HepG2 (cell line): Measurements from ENCODE around the gene ZFX. TPM values are rescaled to one million over a fixed set of nuclear protein-coding genes. Genes with fewer than 3 reads are reported as not detected.

ENCODE experiments used
- GATA4 ChIP-seq: sonication (generic); IDR thresholded peaks from 2 replicates; pipeline ENCODE4 v1.6.1; 2016; ENCODE audit warnings: antibody characterized with exemption, low read depth, borderline replicate concordance
- GTF2F1 ChIP-seq: fragments of 150-350 bp; IDR thresholded peaks from 2 replicates; pipeline ENCODE4 v1.6.1; 2014; ENCODE audit warnings: low read length
- HOXA9 ChIP-seq: sonication (generic); formaldehyde crosslinking; IDR thresholded peaks from 2 replicates; pipeline ENCODE4 v1.8.1; 2022; ENCODE audit warnings: missing genetic modification reagents, mild to moderate bottlenecking, moderate library complexity, borderline replicate concordance
- RORA ChIP-seq: sonication (generic); formaldehyde crosslinking; IDR thresholded peaks from 2 replicates; pipeline ENCODE4 v1.5.0; 2020; ENCODE audit warnings: mild to moderate bottlenecking, missing genetic modification reagents, moderate library complexity
- SIX4 ChIP-seq: sonication (generic); formaldehyde crosslinking; IDR thresholded peaks from 2 replicates; pipeline ENCODE4 v1.4.0; 2020; ENCODE audit warnings: missing genetic modification reagents
- SMAD9 ChIP-seq: sonication (generic); formaldehyde crosslinking; IDR thresholded peaks from 2 replicates; pipeline ENCODE4 v1.5.1; 2020; ENCODE audit warnings: mild to moderate bottlenecking, missing genetic modification reagents
- SNAI1 ChIP-seq: sonication (generic); formaldehyde crosslinking; IDR thresholded peaks from 2 replicates; pipeline ENCODE4 v1.5.0; 2020; ENCODE audit warnings: mild to moderate bottlenecking, missing genetic modification reagents, borderline replicate concordance
- STAT5B ChIP-seq: sonication (generic); formaldehyde crosslinking; IDR thresholded peaks from 2 replicates; pipeline ENCODE4 v1.4.0; 2020; ENCODE audit warnings: missing genetic modification reagents
- TRIM24 ChIP-seq: sonication (generic); formaldehyde crosslinking; IDR thresholded peaks from 2 replicates; pipeline ENCODE4 v1.8.0; 2022; ENCODE audit warnings: mild to moderate bottlenecking, missing genetic modification reagents
- ZNF17 ChIP-seq: sonication (generic); formaldehyde crosslinking; IDR thresholded peaks from 2 replicates; pipeline ENCODE4 v1.5.0; 2020; ENCODE audit warnings: mild to moderate bottlenecking, missing genetic modification reagents
- ZNF30 ChIP-seq: sonication (generic); formaldehyde crosslinking; IDR thresholded peaks from 2 replicates; pipeline ENCODE4 v1.5.0; 2020; ENCODE audit warnings: mild to moderate bottlenecking, missing genetic modification reagents
- ZNF563 ChIP-seq: sonication (generic); formaldehyde crosslinking; IDR thresholded peaks from 2 replicates; pipeline ENCODE4 v1.8.0; 2022; ENCODE audit warnings: mild to moderate bottlenecking, moderate library complexity, missing genetic modification reagents
- ZNF607 ChIP-seq: sonication (generic); formaldehyde crosslinking; IDR thresholded peaks from 2 replicates; pipeline ENCODE4 v1.5.1; 2020; ENCODE audit warnings: missing genetic modification reagents, mild to moderate bottlenecking, borderline replicate concordance
- ZNF816 ChIP-seq: sonication (generic); formaldehyde crosslinking; IDR thresholded peaks from 2 replicates; pipeline ENCODE4 v1.8.0; 2022; ENCODE audit warnings: missing genetic modification reagents, mild to moderate bottlenecking, borderline replicate concordance
- polyA plus RNA-seq, 8 experiments: library from polyadenylated mRNA; depleted of rRNA in 3 of 8; stranded (reverse) in 7 of 8; unstranded in 1 of 8; fragments of >200 nt; fragmentation: Illumina TruSeq in 4 of 8; extraction: Trizol in 4 of 8; gene quantifications; 2 replicates each; pipeline versions ENCODE4 v1.2.1 to v1.2.3, GENCODE V29; 2011 to 2016; ENCODE audit warnings: low read depth in 4 of 8, missing spikeins in 1 of 8, mixed read lengths in 1 of 8; ENCODE audit not compliant: insufficient read depth in 1 of 8
- total RNA-seq, 5 experiments: library from RNA; depleted of rRNA; stranded (reverse); fragments of >200 nt; fragmentation: Illumina TruSeq; extraction: Trizol; gene quantifications; 2 replicates each; pipeline ENCODE4 v1.2.3, GENCODE V29; 2016; ENCODE audit warnings: low read depth in 1 of 5
- TF ChIP-seq, protein P1 (sequence below), 2 experiments: sonication (generic) in 1 of 2; formaldehyde crosslinking in 1 of 2; IDR thresholded peaks; 2 replicates each; pipeline versions ENCODE4 v1.5.1 to v1.6.1; 2011 to 2020; ENCODE audit warnings: borderline replicate concordance in 1 of 2, low read depth in 1 of 2, low read length in 1 of 2, mild to moderate bottlenecking in 1 of 2, missing genetic modification reagents in 1 of 2, moderate library complexity in 1 of 2
- TF ChIP-seq, protein P2 (sequence below): sonication (generic); formaldehyde crosslinking; IDR thresholded peaks from 2 replicates; pipeline ENCODE4 v1.8.0; 2023; ENCODE audit warnings: mild to moderate bottlenecking, missing genetic modification reagents
- TF ChIP-seq, protein P3 (sequence below): IDR thresholded peaks from 2 replicates; pipeline ENCODE4 v1.6.1; 2012; ENCODE audit warnings: low read length, improper control_type of control experiment
- TF ChIP-seq, protein P4 (sequence below): sonication (generic); formaldehyde crosslinking; IDR thresholded peaks from 2 replicates; pipeline ENCODE4 v1.4.0; 2020; ENCODE audit warnings: missing genetic modification reagents
- TF ChIP-seq, protein P5 (sequence below): sonication (generic); formaldehyde crosslinking; conservative IDR thresholded peaks from 2 replicates; pipeline ENCODE4 v1.4.0; 2020; ENCODE audit warnings: missing genetic modification reagents

ZFX gene
- total and polyA plus RNA-seq, 2 of the 13 experiments (the other 11 are each of a cell fraction or from before 2014, with no cell fraction given), result 13.8 to 37.3 TPM

DNA sequence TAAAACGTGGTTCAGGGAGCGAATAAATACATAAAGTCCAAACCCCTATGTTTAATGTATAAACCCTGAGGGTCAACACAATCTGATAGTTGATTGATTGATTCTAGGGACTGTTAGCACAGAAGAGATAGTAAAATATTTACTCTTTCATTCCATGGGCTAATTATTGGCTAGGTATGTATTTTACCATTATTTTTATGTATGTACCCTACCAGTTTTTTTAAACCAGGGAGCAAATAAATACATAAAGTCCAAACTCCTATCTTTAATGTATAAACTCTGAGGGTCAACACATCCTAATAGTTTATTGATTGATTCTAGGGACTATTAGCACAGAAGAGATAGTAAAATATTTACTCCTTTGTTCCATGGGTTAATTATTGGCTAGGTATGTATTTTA, 40.0 kb downstream of the ZFX start (continued):
- TF ChIP-seq, protein P1, sequence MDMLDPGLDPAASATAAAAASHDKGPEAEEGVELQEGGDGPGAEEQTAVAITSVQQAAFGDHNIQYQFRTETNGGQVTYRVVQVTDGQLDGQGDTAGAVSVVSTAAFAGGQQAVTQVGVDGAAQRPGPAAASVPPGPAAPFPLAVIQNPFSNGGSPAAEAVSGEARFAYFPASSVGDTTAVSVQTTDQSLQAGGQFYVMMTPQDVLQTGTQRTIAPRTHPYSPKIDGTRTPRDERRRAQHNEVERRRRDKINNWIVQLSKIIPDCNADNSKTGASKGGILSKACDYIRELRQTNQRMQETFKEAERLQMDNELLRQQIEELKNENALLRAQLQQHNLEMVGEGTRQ (IDR thresholded peaks at IDR 0.05; ENCODE audit: low read depth, low read length), result no peak
- TF ChIP-seq, protein P1 (CRISPR knock-in tag; IDR thresholded peaks at IDR 0.05; ENCODE audit: borderline replicate concordance), result no peak
- TF ChIP-seq SMAD9 (no peak), ZNF563 (CRISPR knock-in tag) (no peak), ZNF816 (CRISPR knock-in tag) (no peak), SIX4 (no peak), GATA4 (peak; percentile 87), TRIM24 (CRISPR knock-in tag) (no peak), HOXA9 (CRISPR knock-in tag) (no peak), GTF2F1 (no peak), ZNF17 (no peak), ZNF30 (CRISPR knock-in tag) (no peak), ZNF607 (no peak), RORA (CRISPR knock-in tag) (no peak), STAT5B (CRISPR knock-in tag) (no peak), SNAI1 (CRISPR knock-in tag) (no peak)
- TF ChIP-seq, protein P2, sequence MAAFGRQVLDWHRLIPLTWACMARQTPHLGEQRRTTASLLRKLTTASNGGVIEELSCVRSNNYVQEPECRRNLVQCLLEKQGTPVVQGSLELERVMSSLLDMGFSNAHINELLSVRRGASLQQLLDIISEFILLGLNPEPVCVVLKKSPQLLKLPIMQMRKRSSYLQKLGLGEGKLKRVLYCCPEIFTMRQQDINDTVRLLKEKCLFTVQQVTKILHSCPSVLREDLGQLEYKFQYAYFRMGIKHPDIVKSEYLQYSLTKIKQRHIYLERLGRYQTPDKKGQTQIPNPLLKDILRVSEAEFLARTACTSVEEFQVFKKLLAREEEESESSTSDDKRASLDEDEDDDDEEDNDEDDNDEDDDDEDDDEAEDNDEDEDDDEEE (CRISPR knock-in tag), result no peak
- TF ChIP-seq, protein P3, sequence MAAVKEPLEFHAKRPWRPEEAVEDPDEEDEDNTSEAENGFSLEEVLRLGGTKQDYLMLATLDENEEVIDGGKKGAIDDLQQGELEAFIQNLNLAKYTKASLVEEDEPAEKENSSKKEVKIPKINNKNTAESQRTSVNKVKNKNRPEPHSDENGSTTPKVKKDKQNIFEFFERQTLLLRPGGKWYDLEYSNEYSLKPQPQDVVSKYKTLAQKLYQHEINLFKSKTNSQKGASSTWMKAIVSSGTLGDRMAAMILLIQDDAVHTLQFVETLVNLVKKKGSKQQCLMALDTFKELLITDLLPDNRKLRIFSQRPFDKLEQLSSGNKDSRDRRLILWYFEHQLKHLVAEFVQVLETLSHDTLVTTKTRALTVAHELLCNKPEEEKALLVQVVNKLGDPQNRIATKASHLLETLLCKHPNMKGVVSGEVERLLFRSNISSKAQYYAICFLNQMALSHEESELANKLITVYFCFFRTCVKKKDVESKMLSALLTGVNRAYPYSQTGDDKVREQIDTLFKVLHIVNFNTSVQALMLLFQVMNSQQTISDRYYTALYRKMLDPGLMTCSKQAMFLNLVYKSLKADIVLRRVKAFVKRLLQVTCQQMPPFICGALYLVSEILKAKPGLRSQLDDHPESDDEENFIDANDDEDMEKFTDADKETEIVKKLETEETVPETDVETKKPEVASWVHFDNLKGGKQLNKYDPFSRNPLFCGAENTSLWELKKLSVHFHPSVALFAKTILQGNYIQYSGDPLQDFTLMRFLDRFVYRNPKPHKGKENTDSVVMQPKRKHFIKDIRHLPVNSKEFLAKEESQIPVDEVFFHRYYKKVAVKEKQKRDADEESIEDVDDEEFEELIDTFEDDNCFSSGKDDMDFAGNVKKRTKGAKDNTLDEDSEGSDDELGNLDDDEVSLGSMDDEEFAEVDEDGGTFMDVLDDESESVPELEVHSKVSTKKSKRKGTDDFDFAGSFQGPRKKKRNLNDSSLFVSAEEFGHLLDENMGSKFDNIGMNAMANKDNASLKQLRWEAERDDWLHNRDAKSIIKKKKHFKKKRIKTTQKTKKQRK, result no peak
- TF ChIP-seq, protein P4, sequence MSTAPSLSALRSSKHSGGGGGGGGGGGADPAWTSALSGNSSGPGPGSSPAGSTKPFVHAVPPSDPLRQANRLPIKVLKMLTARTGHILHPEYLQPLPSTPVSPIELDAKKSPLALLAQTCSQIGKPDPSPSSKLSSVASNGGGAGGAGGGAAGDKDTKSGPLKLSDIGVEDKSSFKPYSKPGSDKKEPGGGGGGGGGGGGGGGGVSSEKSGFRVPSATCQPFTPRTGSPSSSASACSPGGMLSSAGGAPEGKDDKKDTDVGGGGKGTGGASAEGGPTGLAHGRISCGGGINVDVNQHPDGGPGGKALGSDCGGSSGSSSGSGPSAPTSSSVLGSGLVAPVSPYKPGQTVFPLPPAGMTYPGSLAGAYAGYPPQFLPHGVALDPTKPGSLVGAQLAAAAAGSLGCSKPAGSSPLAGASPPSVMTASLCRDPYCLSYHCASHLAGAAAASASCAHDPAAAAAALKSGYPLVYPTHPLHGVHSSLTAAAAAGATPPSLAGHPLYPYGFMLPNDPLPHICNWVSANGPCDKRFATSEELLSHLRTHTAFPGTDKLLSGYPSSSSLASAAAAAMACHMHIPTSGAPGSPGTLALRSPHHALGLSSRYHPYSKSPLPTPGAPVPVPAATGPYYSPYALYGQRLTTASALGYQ (CRISPR knock-in tag), result peak; percentile 81
- TF ChIP-seq, protein P5, sequence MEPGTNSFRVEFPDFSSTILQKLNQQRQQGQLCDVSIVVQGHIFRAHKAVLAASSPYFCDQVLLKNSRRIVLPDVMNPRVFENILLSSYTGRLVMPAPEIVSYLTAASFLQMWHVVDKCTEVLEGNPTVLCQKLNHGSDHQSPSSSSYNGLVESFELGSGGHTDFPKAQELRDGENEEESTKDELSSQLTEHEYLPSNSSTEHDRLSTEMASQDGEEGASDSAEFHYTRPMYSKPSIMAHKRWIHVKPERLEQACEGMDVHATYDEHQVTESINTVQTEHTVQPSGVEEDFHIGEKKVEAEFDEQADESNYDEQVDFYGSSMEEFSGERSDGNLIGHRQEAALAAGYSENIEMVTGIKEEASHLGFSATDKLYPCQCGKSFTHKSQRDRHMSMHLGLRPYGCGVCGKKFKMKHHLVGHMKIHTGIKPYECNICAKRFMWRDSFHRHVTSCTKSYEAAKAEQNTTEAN (CRISPR knock-in tag), result no peak
